Esophagus squamous epithelium (tissue), 5 donors: ENCODE measurements around the gene LZTR1. TPM values are rescaled to one million over a fixed set of nuclear protein-coding genes. Genes with fewer than 3 reads are reported as not detected.
"Not testable (repeated sequence)": the region's sequence is repeated elsewhere in the genome, so short reads cannot be mapped to it uniquely, and the experiment has no call there.

Source experiments
- DNase-seq: peaks from one replicate; lab custom pipeline; 2025; lab: John Stamatoyannopoulos, UW
- H3K27ac ChIP-seq, 4 donors: fragments of 200-600 bp; sonication (generic); one replicate each; pipeline ENCODE4 v1.5.1; 2016 to 2019; ENCODE audit warnings: mild to moderate bottlenecking in 1 of 4
- H3K27me3 ChIP-seq, 4 donors: fragments of 200-600 bp; sonication (generic); 1 replicate in 3 of 4; 2 replicates in 1 of 4; pipeline versions ENCODE4 v1.5.1 to v1.6.0; 2017 to 2021; ENCODE audit warnings: antibody characterized with exemption in 1 of 4
- H3K36me3 ChIP-seq, 3 donors: fragments of 200-600 bp; sonication (generic); one replicate each; pipeline ENCODE4 v1.5.1; 2016 to 2019
- H3K4me1 ChIP-seq, 3 donors: fragments of 200-600 bp; sonication (generic); one replicate each; pipeline ENCODE4 v1.5.1; 2017 to 2019
- H3K4me3 ChIP-seq, 4 donors: fragments of 200-600 bp; sonication (generic); 1 replicate in 3 of 4; 2 replicates in 1 of 4; pipeline ENCODE4 v1.5.1; 2016 to 2019; ENCODE audit warnings: mild to moderate bottlenecking in 2 of 4, moderate library complexity in 1 of 4
- H3K9me3 ChIP-seq, 3 donors: fragments of 200-600 bp; sonication (generic); one replicate each; pipeline ENCODE4 v1.5.1; 2016 to 2019
- POLR2A ChIP-seq, 4 donors: fragments of 450-650 bp; IDR thresholded peaks; one replicate each; pipeline ENCODE4 v1.6.1; 2017; ENCODE audit warnings: antibody characterized with exemption in 4 of 4, mild to moderate bottlenecking in 4 of 4, moderate library complexity in 3 of 4
- WGBS, 2 donors: methylation state at CpG; one replicate each; pipeline ENCODE4 v1.1.5; 2018; 5-methylcytosine and 5-hydroxymethylcytosine counted together
- intact Hi-C: fragments of 100-400 bp; cut with DNase I; formaldehyde crosslinking; loops from one replicate; pipeline ENCODE4 v1.15.0; 2022
- total RNA-seq, 4 donors: library from RNA; depleted of rRNA; stranded (reverse); fragments of >200 nt; gene quantifications; one replicate each; pipeline ENCODE4 v1.1.0, GENCODE V29; 2016
- TF ChIP-seq, protein P1 (sequence below), 6 experiments: fragments of 450-650 bp in 4 of 6; fragments of 200-600 bp in 2 of 6; sonication (generic) in 2 of 6; IDR thresholded peaks; one replicate each; pipeline ENCODE4 v1.5.1; 2016 to 2019; ENCODE audit warnings: antibody characterized with exemption in 6 of 6, mild to moderate bottlenecking in 4 of 6, moderate library complexity in 4 of 6
- donor health status: DM: yes; HTN: yes; CAD: no.

Gene LZTR1
- total RNA-seq, 4 donors from 2014 or later, result 15.3 to 44.4 (median 25.5) TPM

DNA sequence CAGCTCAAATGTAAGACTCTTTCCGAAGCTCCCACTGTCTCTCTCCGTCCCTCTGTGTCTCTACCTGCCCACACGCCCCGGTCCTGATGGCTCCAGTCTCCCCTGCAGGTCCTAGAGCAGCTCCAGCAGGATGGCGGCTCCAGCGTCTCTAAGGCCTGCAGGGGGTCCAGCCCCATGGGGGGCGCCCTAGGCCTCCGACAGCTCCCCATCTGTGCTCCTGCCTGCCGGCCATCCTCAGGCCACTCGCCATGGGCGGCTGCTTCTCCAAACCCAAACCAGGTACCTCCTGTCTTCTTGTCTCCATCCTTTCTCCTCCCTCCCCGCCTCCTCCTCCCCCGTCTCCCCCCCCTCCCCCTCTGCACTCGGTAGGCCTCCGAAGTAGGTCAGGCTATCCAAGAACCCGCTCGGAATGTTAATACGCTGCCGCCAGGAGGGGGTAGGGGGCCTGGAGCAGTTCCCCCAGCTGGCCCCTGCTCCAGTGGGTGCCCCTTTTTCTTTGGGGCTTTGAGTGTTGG is 14.3 kb upstream of the LZTR1 start:
- TF ChIP-seq, protein P1, sequence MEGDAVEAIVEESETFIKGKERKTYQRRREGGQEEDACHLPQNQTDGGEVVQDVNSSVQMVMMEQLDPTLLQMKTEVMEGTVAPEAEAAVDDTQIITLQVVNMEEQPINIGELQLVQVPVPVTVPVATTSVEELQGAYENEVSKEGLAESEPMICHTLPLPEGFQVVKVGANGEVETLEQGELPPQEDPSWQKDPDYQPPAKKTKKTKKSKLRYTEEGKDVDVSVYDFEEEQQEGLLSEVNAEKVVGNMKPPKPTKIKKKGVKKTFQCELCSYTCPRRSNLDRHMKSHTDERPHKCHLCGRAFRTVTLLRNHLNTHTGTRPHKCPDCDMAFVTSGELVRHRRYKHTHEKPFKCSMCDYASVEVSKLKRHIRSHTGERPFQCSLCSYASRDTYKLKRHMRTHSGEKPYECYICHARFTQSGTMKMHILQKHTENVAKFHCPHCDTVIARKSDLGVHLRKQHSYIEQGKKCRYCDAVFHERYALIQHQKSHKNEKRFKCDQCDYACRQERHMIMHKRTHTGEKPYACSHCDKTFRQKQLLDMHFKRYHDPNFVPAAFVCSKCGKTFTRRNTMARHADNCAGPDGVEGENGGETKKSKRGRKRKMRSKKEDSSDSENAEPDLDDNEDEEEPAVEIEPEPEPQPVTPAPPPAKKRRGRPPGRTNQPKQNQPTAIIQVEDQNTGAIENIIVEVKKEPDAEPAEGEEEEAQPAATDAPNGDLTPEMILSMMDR (IDR thresholded peaks at IDR 0.05), result no peak
- no peak for TF ChIP-seq POLR2A (IDR thresholded peaks at IDR 0.05)
- WGBS, 2 donors, result 46 to 63% methylated on average over 2 to 5 of the region's 19 CpGs
- no peaks in the 10 kb centered on the region for H3K36me3 ChIP-seq
- peaks cover 9 to 37% (median 18%) of the 10 kb centered on the region in 3 donors for H3K4me1 ChIP-seq
- DNase-seq, result no peak
- intact Hi-C loops, result no loop called here
- H3K9me3 ChIP-seq, result no peaks in the 10 kb centered on the region
- no peak overlapping the region for H3K4me3 ChIP-seq
- H3K27me3 ChIP-seq, result peaks cover 0 to 22% (median 0%) of the 10 kb centered on the region in 4 donors
- H3K27ac ChIP-seq, result no peak overlapping the region

DNA sequence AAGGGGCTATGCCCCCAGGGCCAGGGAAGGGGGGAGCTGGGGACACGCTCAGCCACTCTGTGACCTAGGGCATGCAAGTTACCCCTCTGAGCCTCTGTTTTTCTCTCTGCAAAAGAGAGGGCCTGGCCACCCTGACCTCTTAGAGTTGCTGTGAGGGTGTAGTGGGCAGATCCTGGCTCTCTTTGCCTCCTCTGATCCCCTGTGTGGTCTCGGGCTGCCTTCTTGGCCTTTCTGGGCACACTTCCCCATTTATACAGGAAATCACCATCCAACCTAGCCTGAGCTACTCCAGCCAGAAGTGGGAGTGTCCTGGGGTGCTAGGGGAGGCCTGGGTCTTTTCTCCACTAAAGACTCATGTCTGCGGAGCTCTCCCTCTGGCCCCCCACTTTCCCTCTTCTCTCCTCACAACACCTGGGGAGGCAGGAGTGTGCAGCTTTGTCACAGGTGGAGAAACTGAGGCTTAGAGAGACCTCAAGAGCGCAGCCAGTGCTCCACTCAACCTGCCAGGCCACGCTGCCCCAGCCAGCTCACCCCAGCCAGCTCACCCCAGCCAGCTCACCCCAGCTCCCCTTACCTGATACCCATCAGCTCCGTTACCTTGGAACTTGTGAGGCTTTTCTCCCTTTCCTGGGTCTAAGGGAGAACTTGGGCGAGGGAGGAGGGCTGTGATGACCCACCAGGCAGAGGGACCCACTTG is 13.7 kb upstream of the LZTR1 start:
- peaks cover 0 to 20% (median 0%) of the 10 kb centered on the region in 4 donors for H3K27me3 ChIP-seq
- H3K27ac ChIP-seq, result no peak overlapping the region
- TF ChIP-seq, protein P1 (IDR thresholded peaks at IDR 0.05), result no peak
- TF ChIP-seq POLR2A (IDR thresholded peaks at IDR 0.05), result no peak

DNA sequence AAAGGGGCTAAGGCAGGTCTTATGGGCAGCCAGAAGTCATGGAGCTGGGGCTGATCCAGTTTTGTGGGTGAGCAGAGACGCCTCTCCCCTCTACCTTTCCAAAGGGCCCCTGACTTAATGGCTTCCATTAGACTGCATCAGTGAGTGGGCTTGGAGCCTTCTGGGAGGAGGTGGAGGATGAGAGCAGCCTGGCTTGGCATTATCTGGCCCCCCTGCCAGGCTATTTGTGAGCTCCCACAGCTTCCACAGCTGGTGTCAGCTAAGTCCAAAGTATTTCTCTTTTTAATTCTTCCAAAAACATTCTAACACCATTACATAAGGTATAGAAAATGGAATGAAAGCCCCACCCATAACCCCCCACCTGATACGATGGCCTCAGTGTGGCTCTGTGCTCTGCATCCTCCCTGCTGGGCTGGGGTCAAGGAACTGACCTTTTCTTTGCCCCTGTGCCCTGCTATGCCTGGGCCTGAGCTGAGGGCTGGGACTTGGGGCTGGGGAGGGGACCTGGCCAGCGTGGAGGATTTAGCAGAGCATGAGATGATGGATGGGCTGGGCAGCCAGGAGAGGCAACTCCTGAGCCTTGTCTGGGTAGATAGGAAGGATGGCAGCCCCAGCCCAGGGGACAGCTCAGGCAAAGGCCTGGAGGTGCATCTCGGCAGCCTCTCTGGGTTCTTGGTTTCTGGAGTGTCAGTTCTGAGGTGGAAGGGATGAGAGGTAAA is 11.0 kb upstream of the LZTR1 start:
- H3K4me1 ChIP-seq, result peaks cover 0 to 10% (median 0%) of the 10 kb centered on the region in 3 donors
- no peaks in the 10 kb centered on the region for H3K36me3 ChIP-seq
- intact Hi-C loops, result no loop called here
- H3K27me3 ChIP-seq, result no peaks in the 10 kb centered on the region
- H3K9me3 ChIP-seq, result no peaks in the 10 kb centered on the region
- no peak overlapping the region for H3K4me3 ChIP-seq
- TF ChIP-seq, protein P1 (IDR thresholded peaks at IDR 0.05), result no peak
- no peak for TF ChIP-seq POLR2A (IDR thresholded peaks at IDR 0.05)
- WGBS, 2 donors, result 45 to 46% methylated on average over 1 to 4 of the region's 4 CpGs
- no peak for DNase-seq
- no peak overlapping the region for H3K27ac ChIP-seq

More for the DNA sequence above, 13.7 kb upstream of the LZTR1 start:
- DNase-seq, result no peak
- WGBS, 2 donors, result 56 to 85% methylated on average over 2 to 4 of the region's 7 CpGs
- intact Hi-C loops, result no loop called here
- Histone ChIP-seq H3K9me3 (no peaks in the 10 kb centered on the region), H3K4me3 (no peak overlapping the region), H3K36me3 (no peaks in the 10 kb centered on the region), H3K4me1 (peaks cover 9 to 31% (median 16%) of the 10 kb centered on the region in 3 donors)

DNA sequence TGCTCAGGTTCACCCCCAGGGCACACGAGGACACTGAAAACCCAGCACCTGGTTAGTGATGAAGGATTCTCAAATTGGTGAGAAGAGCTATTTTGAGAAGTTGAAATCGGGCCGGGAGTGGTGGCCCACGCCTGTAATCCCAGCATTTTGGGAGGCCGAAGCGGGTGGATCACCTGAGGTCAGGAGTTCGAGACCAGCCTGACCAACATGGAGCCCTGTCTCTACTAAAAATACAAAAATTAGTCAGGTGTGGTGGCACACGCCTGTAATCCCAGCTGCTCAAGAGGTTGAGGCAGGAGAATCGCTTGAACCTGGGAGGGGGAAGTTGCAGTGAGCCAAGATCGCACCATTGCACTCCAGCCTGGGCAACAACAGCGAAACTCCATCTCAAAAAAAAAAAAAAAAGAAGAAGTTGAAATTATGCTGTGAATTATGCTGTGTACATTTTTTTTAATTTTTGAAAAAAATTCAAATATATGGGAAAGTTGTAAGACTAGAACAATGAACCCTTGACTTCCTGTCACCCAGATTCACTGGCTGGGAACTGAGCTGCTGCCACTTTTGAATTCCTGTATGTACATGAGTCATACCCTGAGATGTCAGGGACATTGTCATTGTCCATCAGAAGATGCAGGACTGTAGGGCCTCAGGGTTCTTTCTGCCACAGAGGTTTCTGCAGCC is 9.9 kb upstream of the LZTR1 start:
- intact Hi-C loops, H3K9me3 ChIP-seq: not testable (repeated sequence)

DNA sequence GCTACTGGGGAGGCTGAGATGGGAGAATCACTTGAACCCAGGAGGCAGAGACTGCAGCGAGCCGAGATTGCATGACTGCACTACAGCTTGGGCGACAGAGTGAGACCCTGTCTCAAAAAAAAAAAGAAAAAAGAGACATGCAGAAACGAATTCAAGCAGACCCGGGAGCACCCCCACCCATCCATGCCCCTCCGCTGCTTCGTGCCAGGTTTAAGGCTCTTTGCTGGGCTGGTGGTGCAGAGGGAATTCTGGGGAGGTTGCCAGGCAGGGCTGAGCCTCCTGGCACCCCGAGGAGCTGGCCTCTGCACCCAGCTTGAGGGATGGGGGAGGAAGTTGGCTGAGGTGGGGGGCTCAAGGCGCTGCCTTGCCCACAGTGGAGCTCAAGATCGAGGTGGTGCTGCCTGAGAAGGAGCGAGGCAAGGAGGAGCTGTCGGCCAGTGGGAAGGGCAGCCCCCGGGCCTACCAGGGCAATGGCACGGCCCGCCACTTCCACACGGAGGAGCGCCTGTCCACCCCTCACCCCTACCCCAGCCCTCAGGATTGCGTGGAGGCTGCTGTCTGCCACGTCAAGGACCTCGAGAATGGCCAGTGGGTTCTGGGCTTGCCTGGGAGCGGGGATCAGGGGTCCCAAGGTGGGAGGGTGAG is 9.0 kb upstream of the LZTR1 start:
- Histone ChIP-seq H3K36me3 (no peaks in the 10 kb centered on the region), H3K4me1 (peaks cover 0 to 10% (median 0%) of the 10 kb centered on the region in 3 donors), H3K9me3 (no peaks in the 10 kb centered on the region), H3K27me3 (no peaks in the 10 kb centered on the region), H3K27ac (no peak overlapping the region), H3K4me3 (no peak overlapping the region)
- TF ChIP-seq, protein P1 (IDR thresholded peaks at IDR 0.05), result no peak
- 27 to 61% methylated on average over 3 to 6 of the region's 21 CpGs for WGBS, 2 donors
- intact Hi-C loops, result no loop called here
- no peak for DNase-seq

More for the DNA sequence above, 9.9 kb upstream of the LZTR1 start:
- DNase-seq, H3K4me3 ChIP-seq, H3K27me3 ChIP-seq, H3K4me1 ChIP-seq, H3K36me3 ChIP-seq: not testable (repeated sequence)
- H3K27ac ChIP-seq, result peak overlapping the region in 1 of 4 donors; percentile 9
- WGBS, 2 donors, result 72 to 83% methylated on average over 11 of the region's 11 CpGs
